GM19452 (cell line): Measurements from ENCODE around the gene TRPV6.

Source experiments
- ATAC-seq: cut with Tn5 transposase; IDR thresholded peaks from one replicate; pipeline ENCODE4 v1.9.1; 2021; ENCODE audit not compliant: unreplicated experiment

The TRPV6 gene

DNA sequence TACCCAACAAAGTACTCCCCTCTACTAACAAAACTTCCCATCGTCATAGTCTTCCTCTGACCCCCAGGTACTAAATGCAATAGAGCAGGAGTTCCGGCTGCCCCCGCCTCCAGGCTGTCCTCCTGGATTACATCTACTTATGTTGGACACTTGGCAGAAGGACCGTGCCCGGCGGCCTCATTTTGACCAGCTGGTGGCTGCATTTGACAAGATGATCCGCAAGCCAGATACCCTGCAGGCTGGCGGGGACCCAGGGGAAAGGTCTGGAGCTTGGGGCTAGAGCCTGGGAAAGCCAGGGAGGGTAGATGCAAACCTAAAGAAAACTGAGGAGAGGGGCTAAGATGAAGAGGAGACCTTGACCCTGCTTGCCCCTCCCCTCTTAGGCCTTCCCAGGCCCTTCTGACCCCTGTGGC is 15.4 kb downstream of the TRPV6 start:
- no peak for ATAC-seq

DNA sequence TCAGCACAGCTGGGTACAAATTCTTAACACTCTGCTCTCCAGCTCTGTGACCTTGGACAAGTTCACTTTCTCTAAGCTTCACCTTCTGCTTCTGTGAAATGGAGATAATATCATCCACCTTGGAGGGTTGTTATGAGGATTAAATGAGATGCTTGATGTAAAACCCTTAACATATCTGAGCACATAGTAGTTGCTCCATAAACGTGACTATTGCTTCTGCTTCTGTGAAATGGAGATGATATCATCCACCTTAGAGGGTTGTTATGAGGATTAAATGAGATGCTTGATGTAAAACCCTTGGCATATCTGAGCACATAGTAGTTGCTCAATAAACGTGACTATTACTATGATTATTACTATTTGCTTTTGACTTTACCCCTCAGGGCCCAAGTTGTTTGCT is 16.1 kb downstream of the TRPV6 start:
- ATAC-seq = no peak

DNA sequence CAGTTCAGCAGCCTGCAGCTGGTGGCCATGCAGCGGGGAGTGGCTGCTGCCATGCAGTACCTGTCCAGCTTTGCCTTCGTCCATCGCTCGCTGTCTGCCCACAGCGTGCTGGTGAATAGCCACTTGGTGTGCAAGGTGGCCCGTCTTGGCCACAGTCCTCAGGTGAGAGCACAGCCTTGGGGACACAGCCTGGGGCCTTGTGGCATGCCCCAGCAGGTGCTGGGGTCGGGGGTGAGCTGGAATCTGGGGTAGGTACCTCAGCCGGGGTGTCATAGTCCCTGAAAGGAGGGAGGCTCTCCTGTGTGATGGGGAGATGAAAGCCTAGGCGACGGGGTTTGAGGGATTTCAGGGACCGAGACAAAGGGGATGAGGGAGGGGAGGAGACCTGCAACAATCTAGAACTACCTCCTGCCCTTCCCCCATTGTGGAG is 16.5 kb downstream of the TRPV6 start:
- no peak for ATAC-seq

DNA sequence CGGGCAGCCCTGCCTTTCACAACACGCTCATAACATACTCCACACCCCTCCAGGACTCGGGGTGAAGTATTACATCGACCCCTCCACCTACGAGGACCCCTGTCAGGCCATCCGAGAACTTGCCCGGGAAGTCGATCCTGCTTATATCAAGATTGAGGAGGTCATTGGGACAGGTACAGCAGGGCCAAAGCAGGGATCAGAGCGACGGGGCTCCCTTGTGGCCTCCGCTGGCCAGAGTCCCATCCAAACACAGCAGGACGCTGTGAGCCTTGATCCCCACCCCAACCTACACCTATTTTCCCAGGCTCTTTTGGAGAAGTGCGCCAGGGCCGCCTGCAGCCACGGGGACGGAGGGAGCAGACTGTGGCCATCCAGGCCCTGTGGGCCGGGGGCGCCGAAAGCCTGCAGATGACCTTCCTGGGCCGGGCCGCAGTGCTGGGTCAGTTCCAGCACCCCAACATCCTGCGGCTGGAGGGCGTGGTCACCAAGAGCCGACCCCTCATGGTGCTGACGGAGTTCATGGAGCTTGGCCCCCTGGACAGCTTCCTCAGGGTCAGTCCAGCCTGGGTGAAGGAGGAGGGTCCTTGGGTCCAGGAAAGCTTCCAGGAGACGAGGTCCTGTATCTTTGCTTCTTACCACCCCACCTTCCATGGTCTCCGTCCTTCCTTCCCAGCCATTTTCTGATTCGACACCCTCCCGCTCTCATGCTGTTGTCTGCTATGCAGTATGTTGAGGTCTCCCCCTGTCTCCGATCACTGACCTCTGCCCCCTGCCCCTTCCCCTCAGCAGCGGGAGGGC is 17.2 kb downstream of the TRPV6 start:
- ATAC-seq = no peak

DNA sequence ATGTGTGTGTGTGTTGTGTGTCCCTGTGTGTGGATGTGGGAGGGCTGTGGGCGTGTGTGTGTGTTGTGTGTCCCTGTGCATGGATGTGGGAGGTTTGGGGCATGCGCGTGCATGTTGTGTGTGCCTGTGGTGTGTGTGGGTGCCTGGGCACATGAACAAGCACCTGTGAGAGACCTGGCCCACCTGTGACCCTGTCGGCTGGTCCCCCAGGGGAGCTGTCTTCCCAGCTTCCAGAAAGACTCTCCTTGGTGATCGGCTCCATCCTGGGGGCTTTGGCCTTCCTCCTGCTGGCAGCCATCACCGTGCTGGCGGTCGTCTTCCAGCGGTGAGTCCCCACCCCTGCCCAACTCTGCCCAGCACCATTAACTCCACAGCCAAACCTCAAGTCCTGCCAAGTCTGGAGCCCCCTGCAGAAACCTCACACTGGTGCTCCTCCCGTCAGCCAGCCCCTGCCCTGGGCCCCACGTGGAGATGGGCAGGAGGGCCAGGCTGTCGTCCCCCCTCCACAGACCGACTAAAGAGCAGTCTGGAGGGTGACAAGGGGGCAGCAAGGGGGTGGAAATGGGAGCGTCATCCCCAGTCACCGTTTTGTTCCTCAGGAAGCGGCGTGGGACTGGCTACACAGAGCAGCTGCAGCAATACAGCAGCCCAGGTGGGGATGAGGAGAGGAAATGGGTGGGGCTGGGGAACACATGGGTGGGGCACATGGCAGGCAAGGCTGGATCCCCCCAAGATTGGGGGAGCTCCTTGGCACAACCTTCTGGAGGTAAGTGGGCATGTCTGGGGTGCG is 18.0 kb downstream of the TRPV6 start:
- ATAC-seq = no peak

DNA sequence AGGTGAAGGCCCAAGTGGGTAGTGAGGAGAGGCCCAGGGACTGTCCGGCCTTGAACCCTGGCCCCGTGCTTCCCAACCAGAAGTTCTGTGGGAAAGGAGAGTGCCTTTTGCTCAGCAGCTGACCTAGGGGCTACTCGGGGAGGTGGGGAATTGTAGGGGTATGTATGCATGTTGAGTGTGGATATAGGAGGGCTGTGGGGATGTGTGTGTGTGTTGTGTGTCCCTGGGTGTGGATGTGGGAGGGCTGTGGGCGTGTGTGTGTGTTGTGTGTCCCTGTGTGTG is 18.5 kb downstream of the TRPV6 start:
- ATAC-seq = no peak

DNA sequence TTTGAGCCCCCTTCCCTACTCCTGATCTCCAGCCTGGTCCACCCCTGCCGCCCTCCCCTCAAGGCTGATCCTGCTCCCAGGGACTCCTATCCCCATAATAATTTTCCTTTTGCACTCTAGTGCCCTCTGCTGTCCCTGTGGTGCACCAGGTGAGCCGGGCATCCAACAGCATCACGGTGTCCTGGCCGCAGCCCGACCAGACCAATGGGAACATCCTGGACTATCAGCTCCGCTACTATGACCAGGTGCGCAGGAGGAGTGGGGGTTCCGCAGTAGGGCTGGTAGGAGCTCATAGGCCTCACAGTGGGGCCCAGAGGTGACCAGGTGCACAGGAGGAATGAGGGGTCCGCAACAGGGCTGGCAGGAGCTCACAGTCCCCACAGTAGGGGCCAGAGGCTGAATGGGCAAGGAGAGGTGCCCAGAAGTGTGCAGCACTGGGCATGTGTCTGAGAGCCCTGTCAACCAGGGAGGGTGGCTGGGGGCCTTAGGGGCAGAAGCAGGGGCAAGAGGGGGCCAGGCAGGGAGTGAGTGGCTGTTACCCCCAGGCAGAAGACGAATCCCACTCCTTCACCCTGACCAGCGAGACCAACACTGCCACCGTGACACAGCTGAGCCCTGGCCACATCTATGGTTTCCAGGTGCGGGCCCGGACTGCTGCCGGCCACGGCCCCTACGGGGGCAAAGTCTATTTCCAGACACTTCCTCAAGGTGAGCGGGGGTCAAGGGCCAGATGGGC is 19.0 kb downstream of the TRPV6 start:
- no peak for ATAC-seq

DNA sequence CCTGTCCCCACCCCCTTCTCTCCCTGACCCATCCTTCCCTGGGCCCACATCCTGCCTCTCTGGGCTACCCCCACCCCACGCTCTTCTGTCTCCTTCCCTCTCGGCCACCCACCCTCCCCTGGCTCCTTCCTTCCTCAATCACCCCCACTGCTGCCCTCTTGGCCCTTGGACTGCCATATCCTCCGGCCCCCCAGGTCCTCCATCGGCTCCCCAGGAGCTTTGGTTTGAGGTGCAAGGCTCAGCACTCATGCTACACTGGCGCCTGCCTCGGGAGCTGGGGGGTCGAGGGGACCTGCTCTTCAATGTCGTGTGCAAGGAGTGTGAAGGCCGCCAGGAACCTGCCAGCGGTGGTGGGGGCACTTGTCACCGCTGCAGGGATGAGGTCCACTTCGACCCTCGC is 19.8 kb downstream of the TRPV6 start:
- ATAC-seq = no peak

DNA sequence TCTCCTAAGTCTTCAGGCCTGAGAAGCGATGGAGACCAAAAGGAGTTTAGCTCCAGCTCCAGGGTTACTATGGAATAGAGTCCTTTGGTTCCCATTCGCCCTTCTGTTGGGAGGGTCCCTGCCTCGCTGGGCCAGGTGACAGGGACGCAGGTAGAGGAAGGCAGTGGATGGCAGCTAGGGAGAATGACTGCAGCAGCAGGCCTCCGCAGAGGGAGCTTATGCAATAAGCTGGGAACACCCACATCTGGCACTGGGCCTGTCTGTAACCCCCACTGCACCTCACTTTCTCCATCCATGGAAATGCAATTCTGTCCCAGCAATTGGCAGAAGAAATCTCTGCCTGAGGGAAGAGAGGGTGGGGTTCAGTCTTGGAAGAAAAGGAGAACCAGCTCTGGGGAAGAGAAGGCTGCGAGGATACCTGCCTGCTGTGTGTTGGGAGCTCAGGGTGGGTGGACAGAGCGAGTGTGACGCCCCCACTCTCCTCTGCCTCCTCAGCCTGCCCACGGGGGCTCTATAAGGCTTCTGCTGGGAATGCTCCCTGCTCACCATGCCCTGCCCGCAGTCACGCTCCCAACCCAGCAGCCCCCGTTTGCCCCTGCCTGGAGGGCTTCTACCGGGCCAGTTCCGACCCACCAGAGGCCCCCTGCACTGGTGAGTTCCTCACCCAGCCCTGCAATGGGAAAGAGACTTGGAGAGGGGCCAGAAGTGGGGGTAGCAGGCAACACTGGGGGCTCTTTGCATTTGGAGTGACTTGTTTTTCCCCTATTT is 20.4 kb downstream of the TRPV6 start:
- no peak for ATAC-seq

DNA sequence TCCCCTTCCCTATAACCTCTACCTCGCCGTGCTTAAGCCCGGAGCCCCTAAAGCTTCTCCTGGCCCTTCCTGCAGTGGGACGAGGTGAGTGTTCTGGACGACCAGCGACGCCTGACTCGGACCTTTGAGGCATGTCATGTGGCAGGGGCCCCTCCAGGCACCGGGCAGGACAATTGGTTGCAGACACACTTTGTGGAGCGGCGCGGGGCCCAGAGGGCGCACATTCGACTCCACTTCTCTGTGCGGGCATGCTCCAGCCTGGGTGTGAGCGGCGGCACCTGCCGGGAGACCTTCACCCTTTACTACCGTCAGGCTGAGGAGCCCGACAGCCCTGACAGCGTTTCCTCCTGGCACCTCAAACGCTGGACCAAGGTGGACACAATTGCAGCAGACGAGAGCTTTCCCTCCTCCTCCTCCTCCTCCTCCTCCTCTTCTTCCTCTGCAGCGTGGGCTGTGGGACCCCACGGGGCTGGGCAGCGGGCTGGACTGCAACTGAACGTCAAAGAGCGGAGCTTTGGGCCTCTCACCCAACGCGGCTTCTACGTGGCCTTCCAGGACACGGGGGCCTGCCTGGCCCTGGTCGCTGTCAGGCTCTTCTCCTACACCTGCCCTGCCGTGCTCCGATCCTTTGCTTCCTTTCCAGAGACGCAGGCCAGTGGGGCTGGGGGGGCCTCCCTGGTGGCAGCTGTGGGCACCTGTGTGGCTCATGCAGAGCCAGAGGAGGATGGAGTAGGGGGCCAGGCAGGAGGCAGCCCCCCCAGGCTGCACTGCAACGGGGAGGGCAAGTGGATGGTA is 21.5 kb downstream of the TRPV6 start:
- no peak for ATAC-seq

- ATAC-seq = no peak
Observed at GRCh38 chr7:142862786-142863400, 22.7 kb downstream of the TRPV6 start.

DNA sequence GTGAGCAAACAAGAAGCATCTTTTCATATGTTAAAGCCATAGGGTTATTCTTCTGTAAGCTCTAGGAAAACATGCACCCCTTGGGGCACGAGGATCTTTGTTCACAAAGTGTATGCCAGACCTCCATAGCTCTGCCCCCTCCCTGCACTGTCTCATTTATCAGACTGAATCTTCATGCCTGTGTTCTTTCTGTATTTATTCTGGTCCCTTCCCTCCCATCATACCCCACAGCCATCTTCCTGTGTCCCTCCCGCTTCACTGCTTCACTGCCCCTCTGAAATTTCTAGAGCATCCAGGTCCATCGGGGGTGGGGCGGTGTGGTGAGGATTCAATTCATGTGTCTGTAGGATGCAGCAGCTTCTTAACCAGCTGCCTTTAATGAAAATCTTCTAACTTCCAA is 23.2 kb downstream of the TRPV6 start:
- no peak for ATAC-seq

GRCh38 chr7:142860968-142861367 is 24.6 kb downstream of the TRPV6 start:
- no peak for ATAC-seq

DNA sequence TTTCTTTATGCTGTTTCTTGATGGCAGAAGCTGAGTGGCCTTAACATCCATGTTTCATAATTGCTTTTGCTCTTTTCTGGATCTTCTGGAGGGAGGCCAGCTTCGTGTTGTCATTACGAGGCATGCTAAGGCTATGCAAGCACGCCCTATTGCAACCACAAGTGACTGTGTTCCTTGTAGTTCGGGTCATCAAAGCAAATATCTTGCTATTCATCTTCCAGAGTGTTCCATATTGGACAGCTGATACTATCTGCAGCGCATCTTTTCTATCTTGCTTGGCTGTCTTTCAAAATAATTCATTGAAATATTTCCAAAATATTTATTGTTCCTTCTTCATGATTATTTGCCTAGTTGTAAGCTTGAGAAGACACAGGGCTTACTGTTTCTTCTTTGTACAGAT is 25.7 kb downstream of the TRPV6 start:
- ATAC-seq = no peak

- ATAC-seq = no peak
Observed at GRCh38 chr7:142859411-142859810, 26.1 kb downstream of the TRPV6 start.

DNA sequence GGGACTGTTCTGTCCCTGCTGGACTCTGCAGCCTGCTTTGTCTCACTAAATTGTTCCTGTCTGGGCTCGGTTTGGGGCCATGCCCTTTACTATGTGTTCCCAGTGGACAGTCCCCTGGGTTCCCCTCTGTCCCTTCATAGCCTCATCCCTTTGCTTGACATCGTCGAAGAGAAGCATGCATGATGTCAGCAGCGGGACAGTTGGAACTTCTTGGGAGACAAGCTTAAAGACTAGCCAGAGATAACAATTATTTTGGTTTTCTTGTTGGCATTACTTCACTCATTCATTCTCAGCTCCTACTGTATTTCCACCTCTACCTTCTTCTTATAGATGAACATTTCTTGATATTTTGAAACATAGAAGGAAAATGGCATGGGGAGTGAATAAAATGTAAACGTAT is 27.9 kb downstream of the TRPV6 start:
- no peak for ATAC-seq

DNA sequence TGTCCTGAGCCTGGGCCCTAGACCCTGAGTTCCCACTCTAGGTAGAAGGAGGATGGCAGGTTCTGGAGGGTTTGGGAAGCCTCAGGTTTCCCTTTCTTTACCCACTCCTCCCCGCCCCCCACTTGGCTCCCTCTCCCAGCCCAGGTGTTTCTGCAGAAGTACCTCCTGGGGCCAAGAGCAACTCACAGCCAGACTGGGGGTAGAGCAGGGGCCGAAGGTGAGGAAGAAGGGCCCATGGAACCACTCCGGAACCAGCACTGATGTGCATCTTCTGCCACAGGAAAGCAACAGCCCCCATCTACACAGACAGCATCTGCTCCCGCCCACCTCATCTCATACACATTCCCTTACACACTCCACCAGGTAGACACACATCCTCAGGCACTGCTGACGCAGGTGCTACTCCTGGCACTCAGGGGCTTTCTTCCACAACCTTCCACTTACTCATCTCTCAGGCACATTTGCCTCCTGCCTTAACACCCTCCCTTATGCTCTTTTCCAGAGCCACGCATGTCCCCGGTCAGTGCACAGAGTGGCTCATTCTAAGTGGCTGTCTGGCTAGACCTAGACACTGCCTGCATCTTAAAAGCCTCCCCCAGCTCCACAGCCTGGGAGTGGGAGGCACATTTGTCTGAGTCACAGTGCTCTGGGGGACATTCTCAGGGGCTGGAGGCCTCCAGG is 28.8 kb downstream of the TRPV6 start:
- ATAC-seq = no peak

- no peak for ATAC-seq
Observed at GRCh38 chr7:142855756-142856564, 29.6 kb downstream of the TRPV6 start.
